Erythroblast (primary cell): ENCODE results near the gene CFAP119.

ENCODE experiments used
- GATA1 ChIP-seq: IDR thresholded peaks from 2 replicates; pipeline ENCODE4 v1.6.1; 2011; ENCODE audit warnings: low read depth, mild to moderate bottlenecking, control low read depth, low read length, moderate library complexity
- POLR2A ChIP-seq: IDR thresholded peaks from 2 replicates; pipeline ENCODE4 v1.6.1; 2011; ENCODE audit warnings: mild to moderate bottlenecking, low read length

GRCh38 chr16:30779596-30779995 lies 17.7 kb upstream of the CFAP119 start:
- TF ChIP-seq POLR2A (no peak), GATA1 (no peak)
